ENCODE measurements around the gene EFNA3. TPM values are rescaled to one million over a fixed set of nuclear protein-coding genes. Genes with fewer than 3 reads are reported as not detected.

EFNA3 gene
- total and polyA plus RNA-seq, 2 donors (not counting 3 experiments of a cell fraction or from before 2014, with no cell fraction given), result 2.2 to 2.5 TPM

GRCh38 chr1:155069551-155070157, 9.0 kb upstream of the EFNA3 start:
- H3K27me3 ChIP-seq (ENCODE audit: control insufficient read depth in 2 of 2, insufficient read depth in 2 of 2, low read length in 2 of 2), result peaks cover 0 to 1% of the 10 kb centered on the region in 2 experiments
- no peaks in the 10 kb centered on the region for H4K20me1 ChIP-seq (replicated peaks; ENCODE audit: control insufficient read depth, extremely low read depth, insufficient read depth, low read length)
- no TSS peak for BruUV-seq (replicated peaks)
- no peak overlapping the region for H3K4me2 ChIP-seq (ENCODE audit: insufficient read depth, low read length)
- H3K9ac ChIP-seq (replicated peaks; ENCODE audit: extremely low read depth, insufficient read depth, low read length), result no peak overlapping the region
- no peak overlapping the region for H3K4me3 ChIP-seq (replicated peaks in 1 of 3; ENCODE audit: insufficient read depth in 1 of 3, low read depth in 1 of 3, low read length in 3 of 3)
- H2AFZ ChIP-seq (ENCODE audit: low read depth, low read length), result no peak overlapping the region
- DNase-seq (ENCODE audit: low read depth, low spot score), result no peak
- peaks cover 4 to 6% of the 10 kb centered on the region in 2 experiments for H3K36me3 ChIP-seq (ENCODE audit: control insufficient read depth in 2 of 2, extremely low read depth in 1 of 2, insufficient read depth in 2 of 2, low read length in 2 of 2)
- no peak overlapping the region for H3K27ac ChIP-seq (ENCODE audit: insufficient read depth, low read depth, low read length)
- intact Hi-C loops (cut with micrococcal nuclease), result loop anchor here (2.0 kb wide), 1 partner anchor 15 kb away; no protein-coding TSS in a partner anchor
- TF ChIP-seq GATA2 (IDR thresholded peaks at IDR 0.05; ENCODE audit: insufficient read depth, insufficient read length, low read depth, low read length) (no peak), EZH2 (IDR thresholded peaks at IDR 0.05; ENCODE audit: borderline replicate concordance, low read depth, low read length, severe bottlenecking) (no peak), FOS (IDR thresholded peaks at IDR 0.05; ENCODE audit: borderline replicate concordance, insufficient read depth, low read length) (no peak), CTCF (IDR thresholded peaks at IDR 0.05; ENCODE audit: extremely low read depth in 1 of 2, insufficient read depth in 1 of 2, low read depth in 1 of 2, low read length in 2 of 2) (no peak)
- CTCF ChIA-PET, result interaction anchor here (0.8 to 2.0 kb wide), 5 partner anchors 15 to 98 kb away, joined by 3 to 9 read pairs (median 5); partner anchors contain the start of genes ADAM15 and LENEP
- FAIRE-seq, result no peak
- H3K79me2 ChIP-seq (ENCODE audit: control insufficient read depth, insufficient read depth, low read length), result peaks cover 3% of the 10 kb centered on the region
- POLR2A ChIA-PET, result no interaction called here
- H3K4me1 ChIP-seq (ENCODE audit: control insufficient read depth, extremely low read depth, insufficient read depth, low read length), result peaks cover 4% of the 10 kb centered on the region
- dilution Hi-C loops (cut with MboI; ENCODE audit: extremely low pct_ligation_motif_present, low sequenced_read_pairs), result no loop called here
- H3K9me3 ChIP-seq (replicated peaks; ENCODE audit: control insufficient read depth, insufficient read depth, low read length), result no peaks in the 10 kb centered on the region
- no peaks in the 10 kb centered on the region for H3K9me1 ChIP-seq (replicated peaks; ENCODE audit: control insufficient read depth, extremely low read depth, insufficient read depth, low read length)

All from endothelial cell of umbilical vein (primary cell).